ENCODE data around the gene CRYGN.

DNA sequence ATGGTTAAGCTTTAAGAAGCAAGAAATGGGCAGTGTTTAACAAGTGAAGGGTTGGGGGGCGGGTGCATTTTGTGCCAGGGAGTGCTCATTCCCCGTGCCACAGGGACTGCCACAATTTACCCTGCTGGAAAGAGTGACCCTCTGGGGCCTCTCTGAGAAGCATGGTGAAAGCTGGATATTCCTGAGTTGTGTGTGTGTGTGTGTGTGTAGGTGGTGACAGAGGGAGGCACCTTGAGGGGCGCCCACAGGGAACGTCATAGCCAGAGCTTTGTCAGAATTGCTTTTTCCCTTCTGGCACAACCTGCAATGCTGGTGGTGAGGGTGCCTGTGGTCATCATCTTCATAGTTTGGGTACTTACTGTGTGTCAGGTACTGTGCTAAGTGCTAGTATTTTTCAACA, 27.6 kb downstream of the CRYGN start:
- TF ChIP-seq NBN (conservative IDR thresholded peaks at IDR 0.05), result no peak
- no peak for TF ChIP-seq ZNF101 (CRISPR knock-in tag; IDR thresholded peaks at IDR 0.05; ENCODE audit: borderline replicate concordance, low read depth)
- TF ChIP-seq, protein P1, sequence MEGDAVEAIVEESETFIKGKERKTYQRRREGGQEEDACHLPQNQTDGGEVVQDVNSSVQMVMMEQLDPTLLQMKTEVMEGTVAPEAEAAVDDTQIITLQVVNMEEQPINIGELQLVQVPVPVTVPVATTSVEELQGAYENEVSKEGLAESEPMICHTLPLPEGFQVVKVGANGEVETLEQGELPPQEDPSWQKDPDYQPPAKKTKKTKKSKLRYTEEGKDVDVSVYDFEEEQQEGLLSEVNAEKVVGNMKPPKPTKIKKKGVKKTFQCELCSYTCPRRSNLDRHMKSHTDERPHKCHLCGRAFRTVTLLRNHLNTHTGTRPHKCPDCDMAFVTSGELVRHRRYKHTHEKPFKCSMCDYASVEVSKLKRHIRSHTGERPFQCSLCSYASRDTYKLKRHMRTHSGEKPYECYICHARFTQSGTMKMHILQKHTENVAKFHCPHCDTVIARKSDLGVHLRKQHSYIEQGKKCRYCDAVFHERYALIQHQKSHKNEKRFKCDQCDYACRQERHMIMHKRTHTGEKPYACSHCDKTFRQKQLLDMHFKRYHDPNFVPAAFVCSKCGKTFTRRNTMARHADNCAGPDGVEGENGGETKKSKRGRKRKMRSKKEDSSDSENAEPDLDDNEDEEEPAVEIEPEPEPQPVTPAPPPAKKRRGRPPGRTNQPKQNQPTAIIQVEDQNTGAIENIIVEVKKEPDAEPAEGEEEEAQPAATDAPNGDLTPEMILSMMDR (CRISPR knock-in tag; IDR thresholded peaks at IDR 0.05), result no peak
